K562 (cell line): ENCODE measurements around the gene GCK. TPM values are rescaled to one million over a fixed set of nuclear protein-coding genes. Genes with fewer than 3 reads are reported as not detected.

Source experiments
- BRCA1 ChIP-seq, 2 experiments: fragments of 450-650 bp in 1 of 2; sonication (generic) in 1 of 2; formaldehyde crosslinking in 1 of 2; IDR thresholded peaks; 2 replicates each; pipeline versions ENCODE4 v1.5.0 to v1.6.1; 2017 to 2020; ENCODE audit warnings: mild to moderate bottlenecking in 1 of 2, missing genetic modification reagents in 1 of 2
- FOSL1 ChIP-seq: fragments of 200-800 bp; sonication (Bioruptor generic); conservative IDR thresholded peaks from 2 replicates; pipeline ENCODE4 v1.6.1; 2016; ENCODE audit warnings: missing genetic modification characterization, missing compliant biosample characterization
- FOXJ3 ChIP-seq: sonication (generic); formaldehyde crosslinking; IDR thresholded peaks from 2 replicates; pipeline ENCODE4 v1.4.0; 2020; ENCODE audit warnings: mild to moderate bottlenecking, missing genetic modification reagents
- HMG20B ChIP-seq: fragments of 250-450 bp; sonication (Bioruptor Pico); IDR thresholded peaks from 2 replicates; pipeline ENCODE4 v1.5.0; 2021; ENCODE audit warnings: mild to moderate bottlenecking
- KDM4B ChIP-seq, 2 experiments: fragments of 450-650 bp in 1 of 2; sonication (generic) in 1 of 2; IDR thresholded peaks; 2 replicates each; pipeline ENCODE4 v1.6.1; 2016 to 2017; ENCODE audit warnings: borderline replicate concordance in 2 of 2, antibody characterized with exemption in 1 of 2, low read depth in 1 of 2, mild to moderate bottlenecking in 1 of 2
- KHSRP ChIP-seq: fragments of 450-650 bp; IDR thresholded peaks from 2 replicates; pipeline ENCODE4 v1.6.1; 2017
- MCM7 ChIP-seq, 2 experiments: fragments of 450-650 bp; IDR thresholded peaks; 2 replicates each; pipeline ENCODE4 v1.6.1; 2016 to 2018
- PHF21A ChIP-seq: fragments of 450-650 bp; IDR thresholded peaks from 2 replicates; pipeline ENCODE4 v1.6.1; 2017; ENCODE audit warnings: low read depth, borderline replicate concordance
- RHOXF2B ChIP-seq: fragments of 250-450 bp; sonication (Bioruptor Pico); conservative IDR thresholded peaks from 2 replicates; pipeline ENCODE4 v1.5.1; 2021
- SNRNP70 ChIP-seq: fragments of 200-400 bp; formaldehyde crosslinking; optimal IDR thresholded peaks from 2 replicates; pipeline ENCODE3; 2017; ENCODE audit warnings: low read depth, low read length
- SPI1 ChIP-seq: IDR thresholded peaks from 2 replicates; pipeline ENCODE4 v1.6.1; 2011; ENCODE audit warnings: low read depth, low read length, control low read depth, borderline replicate concordance
- TAF7 ChIP-seq: fragments of 450-650 bp; IDR thresholded peaks from 2 replicates; pipeline ENCODE4 v1.6.1; 2016; ENCODE audit warnings: missing genetic modification characterization, missing compliant biosample characterization
- TEAD2 ChIP-seq: fragments of 450-650 bp; IDR thresholded peaks from 2 replicates; pipeline ENCODE4 v1.6.1; 2016; ENCODE audit warnings: missing genetic modification characterization, control low read depth, missing compliant biosample characterization
- ZNF212 ChIP-seq: fragments of 450-650 bp; formaldehyde crosslinking; IDR thresholded peaks from 2 replicates; pipeline ENCODE4 v1.4.0; 2020; ENCODE audit warnings: mild to moderate bottlenecking
- ZNF239 ChIP-seq: fragments of 250-450 bp; sonication (Bioruptor Pico); IDR thresholded peaks from 2 replicates; pipeline ENCODE4 v1.4.0; 2020; ENCODE audit warnings: mild to moderate bottlenecking
- ZNF324 ChIP-seq: fragments of 250-450 bp; sonication (Bioruptor Pico); IDR thresholded peaks from 2 replicates; pipeline ENCODE4 v1.4.0; 2020; ENCODE audit warnings: mild to moderate bottlenecking
- ZNF347 ChIP-seq: fragments of 450-650 bp; formaldehyde crosslinking; IDR thresholded peaks from 2 replicates; pipeline ENCODE4 v1.4.0; 2020; ENCODE audit warnings: low read depth, mild to moderate bottlenecking, moderate library complexity
- polyA plus RNA-seq, 8 experiments: library from polyadenylated mRNA; depleted of rRNA in 4 of 8; stranded (reverse) in 5 of 8; unstranded in 3 of 8; fragments of >200 nt; fragmentation: Nextera tagmentation in 2 of 8; fragmentation: Illumina TruSeq in 1 of 8; extraction: Ambion mirVana in 2 of 8; extraction: Trizol in 1 of 8; gene quantifications; 2 replicates each; pipeline versions ENCODE4 v1.2.1 to v1.2.3, GENCODE V29; 2011 to 2014; ENCODE audit warnings: inconsistent platforms in 1 of 8, missing spikeins in 1 of 8
- total RNA-seq, 7 experiments: library from RNA; depleted of rRNA in 6 of 7; stranded (reverse); fragments of >200 nt in 6 of 7; fragmentation: Illumina TruSeq in 2 of 7; extraction: Trizol in 2 of 7; gene quantifications; 2 replicates each; pipeline versions ENCODE4 v1.2.1 to v1.2.3, GENCODE V29; 2011 to 2021; ENCODE audit warnings: low replicate concordance in 1 of 7
- TF ChIP-seq, protein P1 (sequence below): fragments of 450-650 bp; IDR thresholded peaks from 2 replicates; pipeline ENCODE4 v1.6.1; 2018; ENCODE audit not compliant: partially characterized antibody
- TF ChIP-seq, protein P2 (sequence below), 2 experiments: fragments of 450-650 bp; IDR thresholded peaks; 2 replicates each; pipeline ENCODE4 v1.6.1; 2016
- TF ChIP-seq, protein P3 (sequence below): IDR thresholded peaks from 2 replicates; pipeline ENCODE4 v1.6.1; 2016; ENCODE audit warnings: missing genetic modification characterization, missing compliant biosample characterization
- TF ChIP-seq, protein P4 (sequence below): fragments of 250-450 bp; sonication (Bioruptor Pico); IDR thresholded peaks from 2 replicates; pipeline ENCODE4 v1.5.0; 2021

The GCK gene
- total and polyA plus RNA-seq, 9 of the 15 experiments (the other 6 are each of a cell fraction or from before 2014, with no cell fraction given) = 0.11 to 0.55 (median 0.16) TPM; not detected in 3

DNA sequence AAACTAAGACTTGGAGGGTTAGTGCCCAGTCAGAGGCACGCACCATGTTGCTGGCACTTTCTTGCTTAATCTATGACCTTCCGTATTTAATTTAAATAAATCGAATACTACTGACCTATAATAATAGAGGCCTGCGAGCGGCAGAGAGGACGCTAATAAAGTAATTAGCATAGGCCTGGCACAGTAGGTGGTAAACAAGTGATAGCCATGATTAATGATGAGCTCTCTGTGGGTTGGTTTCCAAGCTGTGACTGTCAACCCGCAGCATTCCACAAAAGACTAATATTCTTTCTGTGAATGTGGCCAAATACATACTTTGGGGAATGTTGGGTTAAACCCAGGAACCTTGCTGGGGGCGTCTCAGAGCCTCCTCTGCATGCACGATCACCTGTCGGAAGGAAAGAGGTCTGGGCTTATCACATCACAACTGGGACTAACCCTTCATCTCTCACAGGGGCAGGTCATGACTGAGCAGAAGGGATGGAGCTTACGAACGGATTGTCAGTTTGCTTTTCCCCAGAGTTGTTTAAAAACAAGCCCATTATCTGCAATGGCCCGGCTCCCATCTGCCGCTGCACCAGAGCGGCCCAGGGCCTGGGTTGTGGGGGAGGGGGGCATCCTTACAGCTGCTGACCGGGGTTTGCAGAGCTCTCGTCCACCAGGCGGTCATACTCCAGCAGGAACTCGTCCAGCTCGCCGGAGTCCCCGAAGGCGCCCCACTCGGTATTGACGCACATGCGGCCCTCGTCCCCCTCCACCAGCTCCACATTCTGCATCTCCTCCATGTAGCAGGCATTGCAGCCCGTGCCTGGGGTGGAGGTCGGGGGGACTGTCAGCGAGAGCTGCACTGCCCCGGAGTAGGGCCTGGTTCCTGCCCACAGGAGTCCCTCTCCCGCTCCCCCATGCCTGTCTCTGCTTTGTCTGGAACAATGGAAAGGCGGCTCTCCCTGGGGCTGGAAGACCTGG lies 41.9 kb downstream of the GCK start (continued):
- no peak for TF ChIP-seq ZNF212 (CRISPR knock-in tag)
- TF ChIP-seq FOXJ3 (CRISPR knock-in tag) = no peak
- TF ChIP-seq, protein P1, sequence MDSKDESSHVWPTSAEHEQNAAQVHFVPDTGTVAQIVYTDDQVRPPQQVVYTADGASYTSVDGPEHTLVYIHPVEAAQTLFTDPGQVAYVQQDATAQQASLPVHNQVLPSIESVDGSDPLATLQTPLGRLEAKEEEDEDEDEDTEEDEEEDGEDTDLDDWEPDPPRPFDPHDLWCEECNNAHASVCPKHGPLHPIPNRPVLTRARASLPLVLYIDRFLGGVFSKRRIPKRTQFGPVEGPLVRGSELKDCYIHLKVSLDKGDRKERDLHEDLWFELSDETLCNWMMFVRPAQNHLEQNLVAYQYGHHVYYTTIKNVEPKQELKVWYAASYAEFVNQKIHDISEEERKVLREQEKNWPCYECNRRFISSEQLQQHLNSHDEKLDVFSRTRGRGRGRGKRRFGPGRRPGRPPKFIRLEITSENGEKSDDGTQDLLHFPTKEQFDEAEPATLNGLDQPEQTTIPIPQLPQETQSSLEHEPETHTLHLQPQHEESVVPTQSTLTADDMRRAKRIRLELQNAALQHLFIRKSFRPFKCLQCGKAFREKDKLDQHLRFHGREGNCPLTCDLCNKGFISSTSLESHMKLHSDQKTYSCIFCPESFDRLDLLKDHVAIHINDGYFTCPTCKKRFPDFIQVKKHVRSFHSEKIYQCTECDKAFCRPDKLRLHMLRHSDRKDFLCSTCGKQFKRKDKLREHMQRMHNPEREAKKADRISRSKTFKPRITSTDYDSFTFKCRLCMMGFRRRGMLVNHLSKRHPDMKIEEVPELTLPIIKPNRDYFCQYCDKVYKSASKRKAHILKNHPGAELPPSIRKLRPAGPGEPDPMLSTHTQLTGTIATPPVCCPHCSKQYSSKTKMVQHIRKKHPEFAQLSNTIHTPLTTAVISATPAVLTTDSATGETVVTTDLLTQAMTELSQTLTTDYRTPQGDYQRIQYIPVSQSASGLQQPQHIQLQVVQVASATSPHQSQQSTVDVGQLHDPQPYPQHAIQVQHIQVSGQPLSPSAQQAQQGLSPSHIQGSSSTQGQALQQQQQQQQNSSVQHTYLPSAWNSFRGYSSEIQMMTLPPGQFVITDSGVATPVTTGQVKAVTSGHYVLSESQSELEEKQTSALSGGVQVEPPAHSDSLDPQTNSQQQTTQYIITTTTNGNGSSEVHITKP = peak; percentile 51
- no peak for TF ChIP-seq TEAD2 (tag)
- no peak for TF ChIP-seq ZNF324 (CRISPR knock-in tag)
- TF ChIP-seq, protein P2, sequence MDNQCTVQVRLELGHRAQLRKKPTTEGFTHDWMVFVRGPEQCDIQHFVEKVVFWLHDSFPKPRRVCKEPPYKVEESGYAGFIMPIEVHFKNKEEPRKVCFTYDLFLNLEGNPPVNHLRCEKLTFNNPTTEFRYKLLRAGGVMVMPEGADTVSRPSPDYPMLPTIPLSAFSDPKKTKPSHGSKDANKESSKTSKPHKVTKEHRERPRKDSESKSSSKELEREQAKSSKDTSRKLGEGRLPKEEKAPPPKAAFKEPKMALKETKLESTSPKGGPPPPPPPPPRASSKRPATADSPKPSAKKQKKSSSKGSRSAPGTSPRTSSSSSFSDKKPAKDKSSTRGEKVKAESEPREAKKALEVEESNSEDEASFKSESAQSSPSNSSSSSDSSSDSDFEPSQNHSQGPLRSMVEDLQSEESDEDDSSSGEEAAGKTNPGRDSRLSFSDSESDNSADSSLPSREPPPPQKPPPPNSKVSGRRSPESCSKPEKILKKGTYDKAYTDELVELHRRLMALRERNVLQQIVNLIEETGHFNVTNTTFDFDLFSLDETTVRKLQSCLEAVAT (IDR thresholded peaks at IDR 0.05) = no peak
- peak; percentile 15 for TF ChIP-seq FOSL1
- no peak for TF ChIP-seq ZNF347 (CRISPR knock-in tag)
- TF ChIP-seq, protein P3, sequence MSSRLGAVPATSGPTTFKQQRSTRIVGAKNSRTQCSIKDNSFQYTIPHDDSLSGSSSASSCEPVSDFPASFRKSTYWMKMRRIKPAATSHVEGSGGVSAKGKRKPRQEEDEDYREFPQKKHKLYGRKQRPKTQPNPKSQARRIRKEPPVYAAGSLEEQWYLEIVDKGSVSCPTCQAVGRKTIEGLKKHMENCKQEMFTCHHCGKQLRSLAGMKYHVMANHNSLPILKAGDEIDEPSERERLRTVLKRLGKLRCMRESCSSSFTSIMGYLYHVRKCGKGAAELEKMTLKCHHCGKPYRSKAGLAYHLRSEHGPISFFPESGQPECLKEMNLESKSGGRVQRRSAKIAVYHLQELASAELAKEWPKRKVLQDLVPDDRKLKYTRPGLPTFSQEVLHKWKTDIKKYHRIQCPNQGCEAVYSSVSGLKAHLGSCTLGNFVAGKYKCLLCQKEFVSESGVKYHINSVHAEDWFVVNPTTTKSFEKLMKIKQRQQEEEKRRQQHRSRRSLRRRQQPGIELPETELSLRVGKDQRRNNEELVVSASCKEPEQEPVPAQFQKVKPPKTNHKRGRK (tag) = no peak
- no peak for TF ChIP-seq HMG20B (CRISPR knock-in tag)
- TF ChIP-seq KHSRP = no peak
- TF ChIP-seq BRCA1 (IDR thresholded peaks at IDR 0.05) = no peak
- no peak for TF ChIP-seq BRCA1 (CRISPR knock-in tag; IDR thresholded peaks at IDR 0.05)
- peak; percentile 60; the same call in 1 of the 2 replicates for TF ChIP-seq PHF21A
- 0 out of 4 replicates have a peak, but pooled peaks of 1 of the 2 experiments have one; percentile 40 for TF ChIP-seq KDM4B (IDR thresholded peaks at IDR 0.05; ENCODE audit: borderline replicate concordance in 2 of 2, low read depth in 1 of 2)
- TF ChIP-seq, protein P4, sequence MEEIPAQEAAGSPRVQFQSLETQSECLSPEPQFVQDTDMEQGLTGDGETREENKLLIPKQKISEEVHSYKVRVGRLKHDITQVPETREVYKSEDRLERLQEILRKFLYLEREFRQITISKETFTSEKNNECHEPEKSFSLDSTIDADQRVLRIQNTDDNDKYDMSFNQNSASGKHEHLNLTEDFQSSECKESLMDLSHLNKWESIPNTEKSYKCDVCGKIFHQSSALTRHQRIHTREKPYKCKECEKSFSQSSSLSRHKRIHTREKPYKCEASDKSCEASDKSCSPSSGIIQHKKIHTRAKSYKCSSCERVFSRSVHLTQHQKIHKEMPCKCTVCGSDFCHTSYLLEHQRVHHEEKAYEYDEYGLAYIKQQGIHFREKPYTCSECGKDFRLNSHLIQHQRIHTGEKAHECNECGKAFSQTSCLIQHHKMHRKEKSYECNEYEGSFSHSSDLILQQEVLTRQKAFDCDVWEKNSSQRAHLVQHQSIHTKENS (CRISPR knock-in tag) = no peak
- no peak for TF ChIP-seq ZNF239 (CRISPR knock-in tag)
- TF ChIP-seq RHOXF2B = no peak
- no peak for TF ChIP-seq TAF7 (tag)
- no peak for TF ChIP-seq SNRNP70
- no peak for TF ChIP-seq SPI1
- no peak for TF ChIP-seq MCM7 (IDR thresholded peaks at IDR 0.05)
